GM12872 (cell line): ENCODE results near the gene ABHD16B.

Source experiments
- TF ChIP-seq, protein P1 (sequence below): IDR thresholded peaks from 3 replicates; pipeline ENCODE4 v1.5.1; 2011; ENCODE audit warnings: low read depth, mild to moderate bottlenecking, low read length, moderate library complexity; ENCODE audit not compliant: insufficient read depth

Gene ABHD16B

DNA sequence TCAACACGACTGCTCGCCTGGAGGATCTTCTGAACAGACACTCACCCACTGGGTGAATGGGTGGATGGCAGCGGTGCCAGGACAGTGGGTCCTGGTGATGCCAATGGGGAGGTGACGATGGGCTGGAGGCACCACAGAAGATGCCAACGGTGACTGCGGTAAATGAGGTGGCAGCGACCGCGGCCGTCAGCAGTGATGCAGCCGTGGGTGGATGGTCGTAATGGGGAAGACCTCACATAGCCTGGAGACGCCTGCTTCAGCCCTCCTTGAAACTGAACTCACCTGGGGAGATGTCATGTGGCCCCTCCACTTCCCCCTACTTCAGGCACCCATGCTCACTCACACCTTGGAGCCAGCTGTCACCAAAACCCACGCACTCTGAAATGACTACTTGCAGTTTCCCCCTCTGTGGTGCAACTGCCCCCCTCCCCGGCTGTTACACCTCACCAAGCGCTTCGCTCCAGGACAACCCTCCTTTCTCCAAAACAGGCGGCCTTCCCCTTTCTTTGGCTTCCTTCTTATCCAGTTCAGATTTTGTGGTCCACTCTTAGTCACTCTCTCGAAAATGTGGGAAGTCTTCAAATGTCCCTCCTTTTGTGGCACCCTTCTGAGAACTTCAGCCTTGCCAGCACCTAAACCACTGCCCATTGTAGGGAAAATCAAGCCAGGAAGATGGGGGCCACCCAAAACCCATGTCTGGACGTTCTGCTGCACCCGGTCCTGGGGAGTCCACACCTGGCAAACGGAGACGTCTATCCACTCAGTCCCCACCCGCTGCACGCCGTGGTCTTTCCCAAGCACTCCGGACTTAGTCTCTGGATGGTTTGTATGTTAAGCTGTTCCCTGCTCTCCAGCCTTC, 10.4 kb upstream of the ABHD16B start:
- TF ChIP-seq, protein P1, sequence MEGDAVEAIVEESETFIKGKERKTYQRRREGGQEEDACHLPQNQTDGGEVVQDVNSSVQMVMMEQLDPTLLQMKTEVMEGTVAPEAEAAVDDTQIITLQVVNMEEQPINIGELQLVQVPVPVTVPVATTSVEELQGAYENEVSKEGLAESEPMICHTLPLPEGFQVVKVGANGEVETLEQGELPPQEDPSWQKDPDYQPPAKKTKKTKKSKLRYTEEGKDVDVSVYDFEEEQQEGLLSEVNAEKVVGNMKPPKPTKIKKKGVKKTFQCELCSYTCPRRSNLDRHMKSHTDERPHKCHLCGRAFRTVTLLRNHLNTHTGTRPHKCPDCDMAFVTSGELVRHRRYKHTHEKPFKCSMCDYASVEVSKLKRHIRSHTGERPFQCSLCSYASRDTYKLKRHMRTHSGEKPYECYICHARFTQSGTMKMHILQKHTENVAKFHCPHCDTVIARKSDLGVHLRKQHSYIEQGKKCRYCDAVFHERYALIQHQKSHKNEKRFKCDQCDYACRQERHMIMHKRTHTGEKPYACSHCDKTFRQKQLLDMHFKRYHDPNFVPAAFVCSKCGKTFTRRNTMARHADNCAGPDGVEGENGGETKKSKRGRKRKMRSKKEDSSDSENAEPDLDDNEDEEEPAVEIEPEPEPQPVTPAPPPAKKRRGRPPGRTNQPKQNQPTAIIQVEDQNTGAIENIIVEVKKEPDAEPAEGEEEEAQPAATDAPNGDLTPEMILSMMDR, result no peak

DNA sequence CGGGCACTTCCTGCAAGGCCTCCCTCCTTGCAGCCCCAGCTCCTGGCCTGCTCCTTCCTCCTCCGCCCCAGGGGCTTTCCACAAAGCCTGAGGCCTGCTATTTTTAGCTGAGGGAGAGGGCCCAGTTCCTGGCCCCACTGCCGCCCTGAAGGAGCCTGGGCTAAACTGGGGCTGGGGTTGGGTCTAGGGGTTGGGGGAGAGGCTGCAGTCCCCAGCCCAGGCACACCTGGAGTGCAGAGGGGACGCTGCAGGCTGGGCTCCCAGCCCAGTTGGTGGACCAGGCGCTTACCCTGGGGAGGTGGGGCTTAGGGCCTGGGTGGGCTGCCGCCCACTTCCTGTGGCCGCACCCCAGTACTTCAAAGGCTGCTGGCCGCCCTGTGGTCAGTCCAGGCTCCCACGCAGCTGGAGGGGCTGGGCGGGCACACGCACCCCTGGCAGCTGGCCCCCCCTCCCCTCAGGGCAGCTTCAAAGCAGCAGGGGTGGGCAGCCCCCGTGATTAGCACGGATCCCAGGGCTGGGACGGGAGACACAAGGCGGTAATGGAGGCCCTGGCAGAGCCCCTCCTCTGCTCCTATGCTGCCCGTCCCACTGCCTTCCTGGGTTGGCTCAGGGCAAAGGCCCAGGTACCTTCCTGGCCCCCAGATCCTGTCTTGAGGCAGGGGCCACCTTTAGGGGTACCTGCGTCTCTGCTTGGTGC, 7.1 kb upstream of the ABHD16B start:
- TF ChIP-seq, protein P1, result no peak

DNA sequence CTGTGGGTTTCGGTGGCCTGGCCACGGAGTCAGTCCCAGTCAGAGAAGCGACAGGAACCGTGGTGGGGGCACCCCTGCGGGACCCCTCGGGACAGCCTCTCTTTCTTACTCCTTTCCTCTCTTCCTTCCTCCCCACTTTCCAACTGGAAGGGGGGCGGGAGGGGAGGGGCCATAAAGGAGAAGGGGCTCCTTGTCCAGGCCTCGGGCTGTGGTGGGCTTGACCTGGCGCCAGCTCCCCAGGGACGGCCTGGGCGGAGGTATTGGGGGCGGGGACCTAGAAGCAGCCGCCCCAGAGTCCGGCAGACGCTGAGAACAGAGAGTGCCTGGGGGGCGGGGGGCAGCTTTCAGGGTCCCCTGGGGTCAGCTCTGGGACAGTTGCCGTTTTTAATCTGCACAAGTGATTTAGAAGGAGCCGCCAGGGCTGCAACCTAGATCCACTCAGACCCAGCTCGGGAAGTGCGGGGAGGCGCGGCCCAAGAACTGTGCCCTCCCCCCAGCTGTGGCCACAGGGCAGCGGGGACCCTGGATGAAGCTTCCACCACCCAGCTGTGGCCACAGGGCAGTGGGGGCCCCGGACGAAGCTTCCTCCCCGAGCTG, 6.4 kb upstream of the ABHD16B start:
- TF ChIP-seq, protein P1, result no peak

DNA sequence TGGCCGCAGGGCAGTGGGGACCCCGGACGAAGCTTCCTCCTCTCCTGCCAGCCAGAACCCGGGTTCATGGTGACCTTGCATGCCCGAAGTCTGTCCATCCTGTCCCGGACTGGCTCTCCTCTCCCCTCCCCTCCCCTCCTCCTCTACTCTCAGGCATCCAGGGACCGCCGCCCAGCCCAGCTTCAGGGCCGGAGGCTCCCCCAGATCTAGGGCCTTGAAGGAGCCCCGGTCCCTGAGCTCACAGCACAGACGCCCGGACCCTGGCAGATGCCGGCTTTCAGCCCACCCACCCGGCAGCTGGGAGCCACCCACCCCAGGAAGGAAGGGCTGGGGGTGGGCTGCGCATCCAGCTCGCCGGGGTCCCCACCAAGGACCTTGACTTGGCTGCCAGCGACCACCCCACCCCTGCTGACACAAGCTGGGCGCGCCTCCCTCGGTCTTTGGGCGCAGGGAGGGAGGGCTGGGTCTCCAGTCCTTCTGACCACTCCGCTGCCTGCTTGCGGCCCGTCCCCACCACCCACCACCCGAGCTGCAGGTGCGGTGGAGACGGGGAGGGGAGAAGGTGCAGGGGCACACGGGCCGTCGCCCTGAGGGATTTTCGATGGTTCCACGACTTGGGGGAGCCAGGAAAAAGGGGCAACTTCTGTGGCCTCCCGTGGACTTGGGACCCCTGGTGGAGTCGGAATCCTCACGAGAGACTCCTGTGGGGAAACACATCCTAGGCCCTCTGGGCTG, 5.8 kb upstream of the ABHD16B start:
- TF ChIP-seq, protein P1, result no peak

DNA sequence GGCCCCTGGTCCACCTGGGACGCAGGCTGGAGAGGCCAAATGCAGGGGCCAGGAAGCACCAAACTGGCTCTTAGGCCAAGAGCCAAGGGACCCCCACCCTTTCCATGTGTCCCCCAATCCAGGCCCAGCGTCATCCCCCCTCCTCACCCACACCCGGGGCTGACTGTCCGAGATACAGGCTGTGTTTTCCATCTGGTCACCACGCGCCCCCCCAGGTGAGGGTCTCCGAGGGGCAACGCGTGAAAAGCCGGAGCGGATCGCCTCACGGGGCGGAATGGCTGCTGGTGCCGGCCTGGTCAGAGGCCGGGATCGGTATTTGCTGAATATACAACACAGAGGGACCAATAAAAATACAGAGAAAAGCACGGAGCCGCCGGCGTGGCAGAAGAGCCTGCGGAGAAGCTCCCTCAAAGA, 5.2 kb upstream of the ABHD16B start:
- TF ChIP-seq, protein P1, result no peak

DNA sequence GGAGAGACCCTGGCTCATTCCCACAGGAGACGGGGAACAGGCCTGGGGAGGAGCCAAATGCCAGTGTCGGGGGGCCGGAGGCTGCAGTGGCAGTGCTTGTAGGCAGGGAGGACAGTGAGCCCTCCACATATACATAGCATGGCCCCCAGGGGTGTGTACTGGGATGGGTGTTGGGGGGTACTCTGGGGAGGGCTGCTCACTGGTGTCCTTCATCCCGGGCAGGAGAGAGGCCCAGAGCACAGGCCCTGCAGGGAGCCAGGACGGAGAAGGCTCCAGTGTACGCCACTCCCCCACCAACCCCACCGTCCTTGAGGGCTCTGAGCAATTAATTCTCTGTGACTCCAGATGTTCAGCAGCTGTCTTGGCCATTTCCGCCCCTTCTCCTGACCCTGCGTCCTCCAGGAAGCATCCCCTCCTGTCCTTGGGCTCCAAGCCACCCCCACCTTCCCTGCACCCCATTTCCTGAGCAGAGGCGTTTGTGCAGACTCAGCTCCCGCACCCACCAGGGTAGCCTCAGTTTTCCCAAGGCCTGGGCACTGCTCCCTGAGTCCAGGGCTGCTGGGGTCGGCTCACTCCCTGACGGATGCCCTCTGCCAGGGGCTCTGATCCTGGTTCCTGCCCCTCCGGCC, 3.4 kb upstream of the ABHD16B start:
- TF ChIP-seq, protein P1, result no peak
